HepG2 (cell line): ENCODE data around the gene DLST. TPM values are rescaled to one million over a fixed set of nuclear protein-coding genes. Genes with fewer than 3 reads are reported as not detected.

Source experiments
- ATAC-seq: fragments of 200-7000 bp; cut with Tn5 transposase; 3 replicates; pipeline ENCODE4 v1.9.1; 2020; ENCODE audit warnings: mild to moderate bottlenecking, moderate library complexity
- BruUV-seq: library from RNA; stranded (reverse); fragments of 400-500 nt; replicated peaks from 2 replicates; lab custom pipeline; 2021; lab: Mats Ljungman, UMichigan
- CTCF ChIA-PET: fragments of 300-600 bp; formaldehyde crosslinking; extraction: SDS; loops from one replicate; lab custom pipeline; 2021; ENCODE audit warnings: low total read pairs, inconsistent platforms, low intra/inter-chr PET ratio; lab: Yijun Ruan, JAX
- POLR2A ChIA-PET: fragments of 350-600 bp; sonication (Branson Sonifier 250); formaldehyde crosslinking; loops from one replicate; lab custom pipeline; 2020; ENCODE audit warnings: antibody characterized with exemption, inconsistent platforms; lab: Yijun Ruan, JAX
- DNase-seq: peaks from one replicate; pipeline ENCODE4 v3.0.0-alpha.2; 2015; ENCODE audit warnings: low spot score
- FAIRE-seq: peaks from 3 replicates; lab custom pipeline; 2011; peaks lifted over from hg19 to GRCh38; lab: Jason Lieb, UNC
- H2AFZ ChIP-seq: one replicate; pipeline ENCODE4 v1.6.1; 2011; ENCODE audit warnings: low read length, inconsistent platforms
- H3K27ac ChIP-seq: fragments of 300-600 bp; 3 replicates; pipeline ENCODE4 v1.8.0; 2011; ENCODE audit warnings: mixed run types, mild to moderate bottlenecking, mixed read lengths, low read length, inconsistent platforms; ENCODE audit not compliant: insufficient read depth; ENCODE audit errors: extremely low read length
- H3K27me3 ChIP-seq, 2 experiments: fragments of 200-600 bp in 1 of 2; 2 replicates in 1 of 2; 3 replicates in 1 of 2; pipeline versions ENCODE4 v1.6.0 to v1.8.0; 2011; ENCODE audit warnings: low read length in 2 of 2, mild to moderate bottlenecking in 2 of 2, moderate library complexity in 2 of 2, inconsistent platforms in 1 of 2; ENCODE audit not compliant: insufficient read depth in 2 of 2, control insufficient read depth in 1 of 2
- H3K36me3 ChIP-seq, 2 experiments: fragments of 200-600 bp in 1 of 2; replicated peaks in 1 of 2; 2 replicates in 1 of 2; 3 replicates in 1 of 2; pipeline versions ENCODE4 v1.5.1 to v1.8.0; 2011; ENCODE audit warnings: low read length in 2 of 2, inconsistent platforms in 1 of 2; ENCODE audit not compliant: insufficient read depth in 2 of 2, control insufficient read depth in 1 of 2
- H3K4me1 ChIP-seq: 2 replicates; pipeline ENCODE4 v1.5.1; 2012; ENCODE audit warnings: low read length, inconsistent platforms; ENCODE audit not compliant: insufficient read depth
- H3K4me2 ChIP-seq: 2 replicates; pipeline ENCODE4 v1.6.0; 2011; ENCODE audit warnings: low read depth, low read length, inconsistent platforms
- H3K4me3 ChIP-seq, 3 experiments: fragments of 200-600 bp in 1 of 3; sonication (generic), shearing (Covaris generic) in 1 of 3; replicated peaks in 1 of 3; 2 replicates each; pipeline ENCODE4 v1.5.1; 2011 to 2016; ENCODE audit warnings: low read length in 3 of 3, inconsistent platforms in 2 of 3, low read depth in 2 of 3, mild to moderate bottlenecking in 2 of 3, control low read depth in 1 of 3, mixed read lengths in 1 of 3; ENCODE audit not compliant: insufficient read depth in 1 of 3
- H3K79me2 ChIP-seq: one replicate; pipeline ENCODE4 v1.6.1; 2011; ENCODE audit warnings: low read length, inconsistent platforms; ENCODE audit not compliant: insufficient read depth
- H3K9ac ChIP-seq: 2 replicates; pipeline ENCODE4 v1.6.0; 2011; ENCODE audit warnings: mild to moderate bottlenecking, low read depth, low read length, inconsistent platforms; ENCODE audit not compliant: insufficient read depth
- H3K9me3 ChIP-seq: 2 replicates; pipeline ENCODE4 v1.5.1; 2012; ENCODE audit warnings: mild to moderate bottlenecking, low read length
- H4K20me1 ChIP-seq: 2 replicates; pipeline ENCODE4 v1.6.0; 2011; ENCODE audit warnings: inconsistent platforms, mild to moderate bottlenecking, low read length, moderate library complexity; ENCODE audit not compliant: insufficient read depth
- CERS6 ChIP-seq: sonication (generic); formaldehyde crosslinking; IDR thresholded peaks from 2 replicates; pipeline ENCODE4 v1.5.0; 2020; ENCODE audit warnings: missing genetic modification reagents
- GABPA ChIP-seq, 2 experiments: IDR thresholded peaks; 2 replicates each; pipeline ENCODE4 v1.6.1; 2011 to 2016; ENCODE audit warnings: low read depth in 2 of 2, low read length in 1 of 2, missing biosample characterization in 1 of 2, missing genetic modification characterization in 1 of 2
- IKZF4 ChIP-seq: sonication (generic); formaldehyde crosslinking; IDR thresholded peaks from 2 replicates; pipeline ENCODE4 v1.5.1; 2020; ENCODE audit warnings: borderline replicate concordance, mild to moderate bottlenecking, low read depth, missing genetic modification reagents; ENCODE audit errors: not compliant biosample characterization
- JDP2 ChIP-seq: sonication (generic); formaldehyde crosslinking; IDR thresholded peaks from 2 replicates; pipeline ENCODE4 v1.8.1; 2022; ENCODE audit warnings: missing genetic modification reagents, borderline replicate concordance
- KDM1A ChIP-seq: IDR thresholded peaks from 2 replicates; pipeline ENCODE4 v1.6.1; 2016; ENCODE audit warnings: missing compliant biosample characterization
- LRRFIP1 ChIP-seq: sonication (generic); formaldehyde crosslinking; conservative IDR thresholded peaks from 2 replicates; pipeline ENCODE4 v1.4.0; 2020; ENCODE audit warnings: missing genetic modification reagents
- MAZ ChIP-seq, 2 experiments: sonication (generic) in 1 of 2; formaldehyde crosslinking in 1 of 2; IDR thresholded peaks; 2 replicates each; pipeline versions ENCODE4 v1.5.0 to v1.6.1; 2012 to 2020; ENCODE audit warnings: low read depth in 2 of 2, mild to moderate bottlenecking in 2 of 2, borderline replicate concordance in 1 of 2, improper control_type of control experiment in 1 of 2, low read length in 1 of 2, missing genetic modification reagents in 1 of 2, moderate library complexity in 1 of 2
- ZBTB43 ChIP-seq: sonication (generic); formaldehyde crosslinking; conservative IDR thresholded peaks from 2 replicates; pipeline ENCODE4 v1.4.0; 2020; ENCODE audit warnings: missing genetic modification reagents
- ZHX2 ChIP-seq, 2 experiments: sonication (generic) in 1 of 2; formaldehyde crosslinking in 1 of 2; IDR thresholded peaks; 2 replicates each; pipeline versions ENCODE4 v1.6.1 to v1.9.0; 2014 to 2022; ENCODE audit warnings: antibody characterized with exemption in 1 of 2, borderline replicate concordance in 1 of 2, inconsistent platforms in 1 of 2, low read depth in 1 of 2, missing genetic modification reagents in 1 of 2
- ZNF138 ChIP-seq: sonication (generic); formaldehyde crosslinking; IDR thresholded peaks from 2 replicates; pipeline ENCODE4 v1.5.0; 2020; ENCODE audit warnings: mild to moderate bottlenecking, low read depth, missing genetic modification reagents
- ZNF3 ChIP-seq: IDR thresholded peaks from 2 replicates; pipeline ENCODE4 v1.7.0; 2017; ENCODE audit warnings: inconsistent platforms
- ZNF484 ChIP-seq: sonication (generic); formaldehyde crosslinking; IDR thresholded peaks from 2 replicates; pipeline ENCODE4 v1.5.1; 2020; ENCODE audit warnings: mild to moderate bottlenecking, low read depth, missing genetic modification reagents, borderline replicate concordance
- WGBS: methylation state at CpG from one replicate; pipeline ENCODE4 v1.1.6; 2017; ENCODE audit warnings: low lambda C conversion rate; 5-methylcytosine and 5-hydroxymethylcytosine counted together
- in situ Hi-C: cut with HindIII; loops from 2 replicates; pipeline ENCODE4 v1.10.0; 2017; ENCODE audit warnings: low pct_unique_long_range_greater_than_20kb; ENCODE audit not compliant: extremely low pct_ligation_motif_present
- intact Hi-C: fragments of 100-400 bp; cut with micrococcal nuclease; formaldehyde crosslinking; loops from one replicate; pipeline ENCODE4 v1.10.0; 2022; ENCODE audit not compliant: unreplicated experiment
- polyA plus RNA-seq, 8 experiments: library from polyadenylated mRNA; depleted of rRNA in 3 of 8; stranded (reverse) in 7 of 8; unstranded in 1 of 8; fragments of >200 nt; fragmentation: Illumina TruSeq in 4 of 8; extraction: Trizol in 4 of 8; gene quantifications; 2 replicates each; pipeline versions ENCODE4 v1.2.1 to v1.2.3, GENCODE V29; 2011 to 2016; ENCODE audit warnings: low read depth in 4 of 8, missing spikeins in 1 of 8, mixed read lengths in 1 of 8; ENCODE audit not compliant: insufficient read depth in 1 of 8
- total RNA-seq, 5 experiments: library from RNA; depleted of rRNA; stranded (reverse); fragments of >200 nt; fragmentation: Illumina TruSeq; extraction: Trizol; gene quantifications; 2 replicates each; pipeline ENCODE4 v1.2.3, GENCODE V29; 2016; ENCODE audit warnings: low read depth in 1 of 5

Gene DLST
- total and polyA plus RNA-seq, 2 of the 13 experiments (the other 11 are each of a cell fraction or from before 2014, with no cell fraction given): 56.5 to 94.3 TPM

- POLR2A ChIA-PET: no interaction called here
- no peaks in the 10 kb centered on the region for H3K79me2 ChIP-seq
- in situ Hi-C loops (no loop called here), intact Hi-C loops (no loop called here)
- no peak overlapping the region for H2AFZ ChIP-seq
- H3K27me3 ChIP-seq: no peaks in the 10 kb centered on the region; a peak in 2 of 5 replicates
- 97% methylated on average over 4 of the region's 4 CpGs for WGBS
- CTCF ChIA-PET: no interaction called here
- no peak for FAIRE-seq
- no peak for ATAC-seq
- no peaks in the 10 kb centered on the region for H3K36me3 ChIP-seq
- no peak overlapping the region for H3K27ac ChIP-seq
- H4K20me1 ChIP-seq: no peaks in the 10 kb centered on the region
- H3K9me3 ChIP-seq: no peaks in the 10 kb centered on the region
- no peak overlapping the region for H3K4me3 ChIP-seq
- no peak overlapping the region for H3K4me2 ChIP-seq
- BruUV-seq: no TSS peak
- H3K4me1 ChIP-seq: peaks cover 13% of the 10 kb centered on the region
- no peak for DNase-seq
- H3K9ac ChIP-seq: no peak overlapping the region
- no peak for TF ChIP-seq ZNF138
- TF ChIP-seq ZBTB43 (CRISPR knock-in tag): no peak
- no peak for TF ChIP-seq KDM1A (CRISPR knock-in tag)
- TF ChIP-seq MAZ (IDR thresholded peaks at IDR 0.05; ENCODE audit: borderline replicate concordance, low read depth, low read length): no peak
- no peak for TF ChIP-seq MAZ (CRISPR knock-in tag; IDR thresholded peaks at IDR 0.05; ENCODE audit: low read depth)
- no peak for TF ChIP-seq JDP2 (CRISPR knock-in tag)
- TF ChIP-seq CERS6 (CRISPR knock-in tag): no peak
- TF ChIP-seq ZNF484 (CRISPR knock-in tag): no peak
- no peak for TF ChIP-seq GABPA (IDR thresholded peaks at IDR 0.05; ENCODE audit: low read depth, low read length)
- no peak for TF ChIP-seq GABPA (CRISPR knock-in tag; IDR thresholded peaks at IDR 0.05; ENCODE audit: low read depth)
- no peak for TF ChIP-seq IKZF4 (CRISPR knock-in tag)
- no peak for TF ChIP-seq ZHX2 (IDR thresholded peaks at IDR 0.05; ENCODE audit: low read depth)
- no peak for TF ChIP-seq ZHX2 (CRISPR knock-in tag; IDR thresholded peaks at IDR 0.05; ENCODE audit: borderline replicate concordance)
- no peak for TF ChIP-seq ZNF3
- TF ChIP-seq LRRFIP1 (CRISPR knock-in tag): no peak
These were observed 38.6 kb downstream of the DLST start for GRCh38 chr14:74920281-74920680.
